DMS 273 (cell line): ENCODE results near the gene FGD5.
"Not testable (repeated sequence)": the region's sequence is repeated elsewhere in the genome, so short reads cannot be mapped to it uniquely, and the experiment has no call there.

Source experiments
- DNase-seq: peaks from one replicate; lab custom pipeline; 2025; ENCODE audit not compliant: unreplicated experiment; lab: John Stamatoyannopoulos, UW

The FGD5 gene

DNA sequence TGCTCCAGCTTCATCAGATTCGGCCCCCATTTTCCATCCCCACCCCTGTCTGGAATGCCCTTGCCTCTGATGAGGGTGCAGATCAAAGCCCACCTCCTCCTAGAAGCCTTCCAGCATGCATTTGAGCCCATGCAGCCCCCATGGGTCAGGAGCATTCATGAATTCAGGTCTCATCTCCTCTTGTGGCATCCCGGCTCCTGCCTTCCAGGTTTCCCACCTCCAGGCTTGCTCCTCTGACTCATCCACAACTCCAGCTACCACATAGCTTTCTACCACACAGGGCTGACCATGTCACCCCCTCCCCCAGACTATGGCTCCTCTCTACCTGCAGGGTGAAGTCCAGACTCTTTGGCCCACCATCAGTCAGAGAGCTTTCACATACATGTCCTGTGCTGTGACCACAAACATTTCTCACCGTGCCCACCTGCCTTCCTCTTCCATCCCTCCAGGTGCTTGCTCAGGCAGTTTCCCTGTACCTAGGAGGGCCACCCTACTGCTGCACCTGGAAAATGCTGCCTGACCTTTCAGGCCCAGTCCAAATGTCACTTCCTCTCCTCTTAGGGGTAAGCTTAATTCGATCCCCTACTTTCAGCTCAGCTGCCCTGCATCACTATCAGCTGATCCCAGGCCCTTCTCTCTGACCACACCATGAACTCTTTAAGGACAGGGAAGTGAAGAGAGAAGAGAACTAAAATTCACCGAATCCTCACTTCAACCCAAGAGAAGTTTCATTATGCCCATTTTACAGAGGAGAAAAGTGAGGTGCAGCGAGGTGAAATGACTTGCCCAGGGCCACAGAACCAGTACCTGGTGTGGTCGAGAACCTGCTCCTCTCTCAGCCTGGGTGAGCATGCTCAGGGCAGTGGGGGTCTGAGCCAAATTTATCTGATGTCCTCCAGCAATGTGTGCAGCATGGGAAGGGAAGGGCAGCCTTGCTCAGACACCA is 13.7 kb upstream of the FGD5 start:
- DNase-seq = no peak

DNA sequence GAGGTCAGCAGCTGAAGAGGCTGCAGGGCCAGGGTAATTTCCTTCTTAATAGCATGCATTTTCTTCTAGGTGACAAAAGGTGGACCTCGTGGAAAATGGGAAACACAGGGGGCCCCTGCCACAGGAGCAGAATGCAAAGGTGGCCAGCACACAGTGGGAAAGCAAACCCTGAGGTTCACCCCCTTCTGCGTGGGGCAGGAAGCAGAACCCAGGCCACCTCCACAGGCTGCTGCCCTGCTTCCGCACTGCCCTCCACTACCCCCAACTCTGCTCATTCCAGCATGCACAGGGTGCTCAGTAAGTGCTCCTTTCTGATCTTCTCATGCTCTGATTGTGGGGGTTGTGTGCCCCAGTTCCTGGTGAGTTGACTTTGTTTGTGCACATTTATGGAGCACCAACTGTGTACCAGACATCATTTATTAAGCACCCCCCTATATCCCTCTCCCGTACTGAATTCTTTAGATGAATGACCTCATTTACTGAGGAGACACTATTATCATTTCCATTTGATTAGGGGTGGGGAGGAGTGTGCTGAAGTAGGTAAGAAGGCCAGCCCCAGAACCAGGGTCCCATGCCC is 12.7 kb upstream of the FGD5 start:
- DNase-seq = no peak

DNA sequence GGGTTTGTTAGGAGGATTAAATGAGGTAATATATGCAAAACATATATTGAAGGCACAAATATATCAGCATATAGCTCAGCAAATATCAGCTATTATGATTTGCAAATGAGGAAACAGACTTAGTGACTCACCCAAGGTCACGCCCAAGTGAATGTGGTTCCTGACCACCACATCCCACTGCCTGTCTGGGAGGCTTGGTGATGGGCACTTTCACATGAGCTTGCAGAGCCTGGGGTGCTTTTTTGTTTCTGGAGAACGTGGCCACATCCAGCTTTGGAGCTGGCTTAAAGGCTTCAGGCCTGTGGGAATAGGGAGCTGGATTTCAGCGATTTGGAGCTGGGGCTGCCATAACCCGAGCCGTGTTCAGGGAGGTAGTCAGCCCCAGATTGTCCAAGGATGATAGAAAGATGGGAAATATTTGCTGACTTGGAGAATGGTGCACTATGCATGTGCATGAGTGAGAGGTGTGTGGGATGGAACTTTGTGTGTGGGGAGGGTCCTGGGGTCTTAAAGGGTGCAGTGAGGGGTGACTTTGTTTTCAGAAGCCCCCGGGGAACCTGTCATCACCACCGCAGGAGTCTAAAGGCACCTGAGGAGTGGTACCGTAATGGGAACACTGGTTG is 12.0 kb upstream of the FGD5 start:
- DNase-seq = no peak

DNA sequence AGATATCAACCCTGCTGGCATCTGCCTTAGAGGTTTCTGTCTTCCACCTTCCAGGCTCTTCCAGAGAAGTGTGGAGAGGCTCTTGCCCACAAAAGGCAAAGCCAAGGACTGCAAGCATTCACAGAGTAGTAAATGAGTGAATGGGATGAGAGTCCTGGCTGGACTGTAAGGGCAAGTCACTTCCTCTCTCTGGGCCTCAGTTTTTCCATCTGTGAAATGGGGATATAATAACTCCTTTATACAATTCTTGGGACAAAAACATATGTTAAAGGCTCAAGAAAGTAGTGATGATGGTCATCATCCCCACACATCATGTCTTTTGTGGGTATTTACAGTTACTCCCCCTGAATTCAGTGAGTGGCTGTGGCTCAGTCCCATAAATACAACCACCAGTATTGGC is 10.7 kb upstream of the FGD5 start:
- DNase-seq = no peak

DNA sequence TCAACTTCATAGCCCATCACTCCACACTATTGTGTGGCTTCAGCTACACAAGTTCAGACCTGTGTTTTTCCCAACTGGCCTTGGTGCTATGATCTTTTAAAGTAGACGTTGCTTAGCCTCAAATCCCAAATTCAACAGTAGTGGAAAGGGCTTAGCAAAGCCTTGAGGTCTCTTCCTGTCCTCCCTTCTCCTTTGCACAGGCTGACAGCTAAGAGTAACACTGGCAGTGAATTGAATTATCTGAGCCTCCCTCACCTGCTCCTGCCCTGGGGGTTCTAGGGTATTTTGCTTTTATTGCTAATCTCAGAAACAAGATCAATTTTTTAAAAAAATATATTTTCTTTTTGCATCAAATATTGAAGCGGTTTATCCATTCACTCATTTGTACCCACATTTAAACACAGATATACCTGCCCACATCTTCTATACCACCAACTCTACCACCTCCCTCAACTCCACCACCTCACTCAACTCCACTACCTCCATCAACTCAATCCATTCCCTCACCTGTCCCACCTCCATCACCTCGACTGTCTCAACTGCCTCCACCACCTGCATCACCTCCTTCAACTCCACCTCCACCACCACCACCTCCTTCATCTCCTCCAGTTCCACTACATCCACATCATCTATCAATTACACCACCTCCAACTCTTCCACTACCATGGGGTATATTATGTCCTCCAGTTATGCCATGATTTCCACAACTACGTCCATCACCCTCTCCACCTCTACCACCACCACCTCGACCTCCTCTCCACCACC is 10.1 kb upstream of the FGD5 start:
- DNase-seq = no peak

DNA sequence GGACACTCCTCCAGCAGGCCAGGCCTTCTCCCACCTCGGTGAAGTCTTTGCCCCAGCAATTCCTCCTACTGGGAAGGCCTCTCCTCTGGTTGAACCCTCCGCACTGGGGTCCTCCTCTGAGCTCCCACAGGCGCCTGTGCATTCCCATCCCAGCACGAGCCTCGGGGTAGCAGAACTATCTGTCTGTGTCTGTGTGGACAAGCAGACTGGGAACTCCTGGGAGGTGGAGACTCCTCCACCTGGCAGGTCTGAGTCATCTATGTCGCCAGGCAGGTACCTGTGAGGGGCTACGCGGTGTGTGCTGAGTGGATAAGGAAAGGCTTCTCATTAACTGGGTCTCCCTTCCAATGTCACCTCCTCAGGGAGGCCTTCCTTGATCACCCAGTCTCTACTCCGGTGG is 9.2 kb upstream of the FGD5 start:
- DNase-seq = not testable (repeated sequence)

DNA sequence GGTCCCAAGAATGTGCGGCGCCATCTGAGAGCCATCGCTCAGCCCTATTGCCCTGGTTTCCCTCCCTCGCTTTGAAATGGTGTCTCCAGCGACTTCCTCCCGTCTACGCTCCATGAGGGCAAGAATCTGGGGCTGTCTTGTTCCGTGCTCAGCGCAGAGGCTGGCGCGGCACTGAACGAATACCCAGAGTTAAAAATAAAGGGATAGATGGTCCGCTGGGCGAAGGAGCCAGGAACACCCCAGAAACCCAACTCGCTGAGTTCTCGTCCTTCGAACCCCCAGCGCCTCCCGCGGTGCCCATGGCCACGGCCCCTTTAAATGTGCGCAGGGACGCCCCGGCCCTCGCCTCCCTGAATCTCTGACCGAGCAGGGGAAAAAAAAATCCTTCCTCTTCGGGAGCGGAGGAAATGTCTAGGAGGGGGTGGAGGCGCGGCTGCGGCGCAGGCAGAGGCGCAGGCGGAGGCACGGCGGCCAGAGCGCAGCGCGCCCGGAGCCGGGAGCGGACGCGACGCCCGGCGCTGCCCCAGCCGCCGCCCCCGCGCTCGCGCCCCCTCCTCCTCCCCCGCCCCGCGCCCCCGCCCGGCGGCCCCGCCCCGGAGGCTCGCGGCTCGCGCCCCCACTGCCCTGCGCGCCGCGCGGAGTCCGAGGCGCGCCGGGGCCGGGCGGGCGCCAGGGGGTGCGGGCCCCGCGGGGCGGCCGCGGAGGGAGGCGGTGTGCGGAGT is 8.5 kb upstream of the FGD5 start:
- peak; percentile 18 for DNase-seq

DNA sequence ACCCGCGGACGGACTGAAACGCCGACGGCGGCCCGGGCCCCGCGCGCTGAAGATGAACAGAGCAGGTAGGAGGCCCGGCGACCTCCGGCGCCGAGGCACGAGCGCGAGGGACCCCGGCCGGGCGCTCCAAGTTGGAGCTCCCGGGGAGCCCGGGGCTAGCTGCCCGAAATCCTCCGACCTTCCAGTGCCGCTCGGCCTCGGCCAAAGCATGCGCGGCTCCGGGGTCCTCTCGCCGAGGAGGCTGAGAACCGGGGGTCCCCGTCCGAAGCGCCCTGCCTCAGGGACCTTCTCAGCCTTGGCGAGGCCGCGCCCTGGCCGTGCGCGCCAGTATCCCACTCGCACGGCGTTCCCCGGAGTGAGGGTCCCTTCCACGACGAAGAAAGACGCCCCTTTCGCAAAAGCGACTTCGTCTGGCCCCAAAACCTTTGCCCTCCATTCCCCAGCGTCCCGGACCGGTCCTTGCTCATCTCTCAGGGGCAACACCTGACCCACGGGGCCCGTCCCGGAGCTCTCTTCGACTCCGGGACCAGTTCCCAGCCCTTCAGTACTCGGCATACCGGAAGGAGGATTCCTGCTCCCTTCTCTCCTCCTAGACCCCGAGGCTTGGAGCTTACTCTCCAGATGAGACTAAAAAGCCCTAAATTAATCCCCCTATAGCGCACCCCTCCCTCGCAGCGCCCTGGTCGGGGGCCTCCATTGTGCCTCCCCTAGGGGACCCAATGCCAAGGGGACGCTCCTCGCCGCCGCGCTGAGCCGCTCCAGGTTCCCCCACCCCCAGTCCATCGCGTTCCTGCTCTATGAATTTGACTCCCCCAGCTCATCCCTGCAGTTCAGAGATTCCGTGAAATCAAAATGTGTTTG is 7.7 kb upstream of the FGD5 start:
- no peak for DNase-seq

DNA sequence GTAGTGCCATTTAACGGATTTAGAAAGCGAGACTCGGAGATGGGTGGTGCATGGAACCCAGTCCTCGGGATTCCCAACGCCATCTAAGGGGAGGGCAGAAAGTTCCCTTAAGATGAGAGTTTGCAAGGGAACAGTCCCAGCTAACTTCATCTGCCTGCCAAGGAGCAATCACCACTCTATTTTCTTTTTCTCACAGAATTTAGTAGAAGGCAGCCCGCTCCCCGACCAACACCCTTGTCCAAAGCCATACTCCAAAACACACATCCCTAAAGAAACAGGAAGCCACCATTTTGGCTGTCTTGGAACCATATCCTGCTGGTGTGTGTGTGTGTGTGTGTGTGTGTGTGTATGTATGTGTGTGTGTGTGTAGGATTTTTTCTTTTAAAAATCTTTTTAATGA is 7.1 kb upstream of the FGD5 start:
- DNase-seq = no peak

DNA sequence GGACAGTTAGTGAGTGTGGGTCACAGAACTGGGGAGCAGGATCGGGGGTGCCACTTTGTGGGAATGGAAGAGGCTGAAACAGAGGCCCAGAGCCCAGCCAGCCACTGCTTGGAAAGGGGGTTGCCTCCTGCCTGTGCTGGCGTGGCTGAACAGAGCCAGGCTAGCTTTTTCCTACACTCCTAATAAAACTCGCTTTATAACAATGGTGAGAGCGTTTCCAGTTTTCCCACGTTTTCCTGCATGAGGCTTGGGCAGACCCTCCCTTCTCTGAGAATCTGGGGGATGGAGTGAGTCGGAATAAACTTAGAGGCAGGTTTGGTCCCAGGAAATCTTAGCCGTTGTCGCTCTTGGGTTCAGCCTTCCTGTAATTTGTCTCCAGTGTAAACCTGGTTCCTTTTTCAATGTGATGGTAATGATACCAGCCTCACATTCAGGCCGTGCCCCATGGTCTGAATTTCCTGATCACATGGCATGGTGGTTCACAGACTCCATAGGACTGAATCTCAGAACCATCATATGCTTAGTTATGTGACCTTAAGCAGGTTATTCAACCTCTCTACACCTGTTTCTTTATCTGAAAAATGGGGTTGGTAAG is 6.5 kb upstream of the FGD5 start:
- no peak for DNase-seq

DNA sequence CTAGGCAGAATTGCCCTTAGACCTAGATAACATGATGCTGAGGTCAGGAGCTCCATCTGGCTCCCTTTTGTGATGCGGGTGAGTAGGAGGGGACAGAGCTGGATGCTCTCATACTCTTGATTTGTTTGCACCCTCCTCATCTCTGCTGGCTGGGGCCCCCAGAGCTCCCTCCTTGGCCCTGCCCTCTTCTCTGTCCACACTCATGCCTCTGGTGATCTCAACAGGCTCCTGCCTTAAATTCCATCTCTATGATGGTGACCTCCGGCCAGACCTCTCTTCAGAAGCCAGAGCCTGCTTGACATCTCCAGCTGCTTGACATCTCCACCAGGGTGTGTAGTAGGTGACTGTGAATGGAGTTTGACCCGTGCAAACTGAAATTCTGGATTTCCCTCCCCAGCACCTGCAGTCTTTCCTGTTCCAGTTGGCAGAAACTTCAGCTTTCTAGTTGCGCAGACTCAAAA is 4.3 kb upstream of the FGD5 start:
- peak; percentile 11 for DNase-seq

DNA sequence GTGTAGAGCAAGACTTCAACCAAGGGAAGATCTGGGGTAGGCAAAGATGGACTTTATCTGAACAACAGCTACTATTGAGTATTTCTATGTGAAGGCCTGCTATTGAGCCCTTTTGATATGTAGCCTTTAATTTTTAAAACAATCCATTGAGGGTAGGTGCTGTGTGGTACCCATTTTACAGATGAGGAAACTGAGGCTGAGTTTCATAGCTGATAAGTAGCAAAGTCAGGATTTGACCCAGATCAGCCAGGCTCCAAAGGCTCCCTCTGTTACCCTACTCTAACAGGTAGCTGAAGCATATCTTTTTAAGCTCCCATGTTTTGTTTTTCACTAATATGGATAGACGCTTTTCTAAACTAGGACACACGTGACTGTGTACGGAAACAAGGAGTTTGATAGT is 2.4 kb upstream of the FGD5 start:
- DNase-seq = no peak

DNA sequence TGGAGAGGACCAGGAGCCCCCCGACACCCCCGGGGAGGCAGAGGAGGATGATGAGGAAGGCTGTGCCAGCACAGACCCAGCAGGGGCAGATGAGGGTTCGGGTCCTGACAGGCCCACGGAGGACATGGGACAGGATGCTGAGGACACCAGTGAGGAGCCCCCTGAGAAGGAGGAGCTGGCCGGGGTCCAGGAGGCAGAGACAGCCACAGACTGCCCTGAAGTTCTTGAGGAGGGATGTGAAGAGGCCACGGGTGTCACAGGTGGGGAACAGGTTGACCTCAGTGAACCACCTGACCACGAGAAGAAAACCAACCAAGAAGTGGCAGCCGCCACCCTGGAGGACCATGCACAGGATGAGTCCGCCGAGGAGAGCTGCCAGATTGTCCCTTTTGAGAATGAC is 909 bp downstream of the FGD5 start:
- DNase-seq = no peak

DNA sequence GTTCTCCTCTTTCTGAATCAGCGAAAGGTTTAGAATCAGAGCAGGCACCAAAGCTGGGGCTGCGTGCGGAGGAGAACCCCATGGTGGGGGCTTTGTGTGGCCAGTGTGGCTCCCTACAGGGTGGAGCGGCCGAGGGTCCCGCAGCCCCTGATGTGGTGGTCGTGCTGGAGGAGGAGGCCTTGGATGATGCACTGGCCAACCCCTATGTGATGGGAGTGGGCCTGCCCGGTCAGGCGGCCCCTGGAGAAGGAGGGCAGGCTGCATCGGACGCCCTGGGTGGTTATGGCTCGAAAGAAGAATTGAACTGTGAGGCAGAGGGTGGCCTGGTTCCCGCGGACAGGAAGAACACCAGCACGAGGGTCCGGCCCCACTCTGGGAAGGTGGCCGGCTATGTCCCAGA is 1.4 kb downstream of the FGD5 start:
- no peak for DNase-seq

DNA sequence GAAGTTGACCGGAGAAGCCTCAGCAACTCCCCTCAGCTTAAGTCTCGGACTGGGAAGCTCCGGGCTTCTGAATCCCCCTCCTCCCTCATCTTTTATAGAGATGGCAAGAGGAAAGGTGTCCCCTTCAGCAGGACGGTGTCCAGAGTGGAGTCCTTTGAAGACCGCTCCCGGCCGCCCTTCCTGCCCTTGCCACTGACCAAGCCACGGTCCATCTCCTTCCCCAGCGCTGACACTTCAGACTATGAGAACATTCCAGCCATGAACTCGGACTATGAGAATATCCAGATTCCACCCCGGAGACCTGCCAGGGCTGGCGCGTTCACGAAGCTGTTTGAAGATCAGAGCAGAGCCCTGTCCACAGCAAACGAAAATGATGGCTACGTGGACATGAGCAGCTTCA is 2.4 kb downstream of the FGD5 start:
- DNase-seq = no peak

DNA sequence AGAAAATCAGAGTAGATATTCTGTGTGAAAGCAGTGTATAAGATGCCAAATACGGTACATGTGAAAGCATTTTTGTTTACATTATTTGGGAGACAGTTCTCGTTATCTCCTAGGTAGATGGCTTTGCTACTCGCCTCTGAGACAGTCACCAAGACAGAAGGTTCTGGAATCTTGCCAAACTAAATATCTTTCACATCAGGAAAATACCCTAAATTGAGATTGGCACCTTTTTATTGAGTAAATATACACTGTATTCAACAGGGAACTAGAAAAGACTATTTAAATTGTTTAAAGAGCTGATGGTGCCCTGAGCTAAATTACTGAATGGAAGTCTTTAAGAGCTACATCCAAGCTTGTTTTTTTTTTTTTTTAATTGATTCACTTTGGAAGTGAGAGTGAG is 3.4 kb downstream of the FGD5 start:
- DNase-seq = no peak

DNA sequence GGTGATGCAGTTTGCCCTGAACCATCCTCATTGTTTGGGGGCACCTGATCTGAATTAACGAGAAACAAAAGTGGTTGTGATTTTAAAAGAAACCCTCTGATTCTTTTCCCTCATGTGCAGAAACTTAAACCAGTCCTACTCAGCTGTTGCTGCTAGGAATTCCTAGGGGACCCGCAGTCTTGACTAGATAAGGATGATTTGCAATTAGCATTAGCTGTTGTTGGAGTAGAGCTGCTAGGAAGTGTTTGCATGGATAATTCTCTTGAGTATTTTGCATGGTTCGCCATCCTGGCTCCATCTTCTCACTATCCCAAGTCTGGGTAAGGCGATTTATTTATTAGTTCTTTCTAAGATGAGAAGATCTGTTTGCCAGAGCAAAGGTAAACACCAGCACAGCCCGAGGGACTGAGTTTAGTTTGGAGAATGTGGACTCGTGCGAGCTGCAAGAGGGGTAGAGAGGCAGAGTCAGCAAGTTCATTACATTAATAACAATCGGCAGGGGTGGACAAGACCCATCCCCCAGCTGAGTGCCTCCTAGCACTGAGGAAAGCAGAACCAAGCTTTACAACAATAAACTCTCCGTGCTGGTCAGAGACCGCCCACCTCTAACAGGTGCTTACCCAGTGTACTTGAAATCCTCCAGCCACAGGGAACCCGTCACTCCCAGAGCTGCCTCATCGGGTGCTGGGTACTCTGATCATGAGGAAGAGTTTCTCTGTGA is 4.1 kb downstream of the FGD5 start:
- no peak for DNase-seq

DNA sequence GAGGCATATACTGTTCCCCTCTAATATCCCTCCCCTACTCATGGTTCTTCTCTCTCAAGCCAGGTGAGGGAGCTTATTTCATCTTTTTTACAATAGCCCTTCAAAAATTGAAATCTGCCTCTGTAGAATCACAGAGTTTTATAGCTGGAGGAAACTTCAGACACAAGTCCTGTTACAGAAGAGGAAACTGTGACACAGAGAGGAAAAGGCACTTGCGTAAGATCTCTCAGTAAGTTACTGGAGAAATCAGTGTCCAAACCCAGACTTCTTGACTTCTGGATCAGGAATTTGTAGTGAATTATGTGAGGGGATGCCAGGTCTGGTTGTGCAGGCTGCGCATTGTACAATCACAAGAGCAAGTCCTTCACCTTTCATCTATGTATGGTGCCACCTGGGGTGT is 4.6 kb downstream of the FGD5 start:
- DNase-seq = no peak
